RWPE2 (cell line): Measurements from ENCODE around the gene PLAC1.

Experiments used
- ATAC-seq: fragments of 200-7000 bp; cut with Tn5 transposase; 3 replicates; pipeline ENCODE4 v1.9.1; 2021; ENCODE audit warnings: low read depth
- DNase-seq: peaks from one replicate; pipeline ENCODE4 v3.0.0-alpha.2; 2020; ENCODE audit warnings: low spot score
- H3K27ac ChIP-seq: fragments of 450-650 bp; 2 replicates; pipeline ENCODE4 v1.5.1; 2017; ENCODE audit warnings: mild to moderate bottlenecking; ENCODE audit not compliant: poor library complexity, severe bottlenecking
- H3K27me3 ChIP-seq: fragments of 250-450 bp; sonication (Bioruptor Pico); 2 replicates; pipeline ENCODE4 v1.5.1; 2021; ENCODE audit warnings: mild to moderate bottlenecking, moderate library complexity; ENCODE audit not compliant: insufficient read depth, poor library complexity, severe bottlenecking
- H3K36me3 ChIP-seq: fragments of 250-450 bp; sonication (Bioruptor Pico); 2 replicates; pipeline ENCODE4 v1.5.1; 2020; ENCODE audit warnings: low read depth, mild to moderate bottlenecking, moderate library complexity
- H3K4me1 ChIP-seq: fragments of 250-450 bp; sonication (Bioruptor Pico); 2 replicates; pipeline ENCODE4 v1.5.1; 2021; ENCODE audit warnings: mild to moderate bottlenecking, moderate library complexity; ENCODE audit not compliant: insufficient read depth, poor library complexity, severe bottlenecking
- H3K4me3 ChIP-seq: fragments of 250-450 bp; sonication (Bioruptor Pico); 2 replicates; pipeline ENCODE4 v1.5.1; 2021; ENCODE audit warnings: mild to moderate bottlenecking, moderate library complexity; ENCODE audit not compliant: severe bottlenecking
- H3K9me3 ChIP-seq: fragments of 250-450 bp; sonication (Bioruptor Pico); 2 replicates; pipeline ENCODE4 v1.5.1; 2021; ENCODE audit warnings: mild to moderate bottlenecking, moderate library complexity; ENCODE audit not compliant: severe bottlenecking
- CTCF ChIP-seq: fragments of 450-650 bp; IDR thresholded peaks from one replicate; pipeline ENCODE4 v1.5.1; 2017; ENCODE audit warnings: mild to moderate bottlenecking, moderate library complexity; ENCODE audit not compliant: poor library complexity, severe bottlenecking

Gene PLAC1

GRCh38 chrX:134628663-134629062 is 29.6 kb downstream of the PLAC1 start:
- ATAC-seq (no peak), DNase-seq (no peak)
- no peaks in the 10 kb centered on the region for H3K36me3 ChIP-seq
- H3K27ac ChIP-seq, result no peak overlapping the region
- peaks cover 7% of the 10 kb centered on the region for H3K4me1 ChIP-seq
- H3K27me3 ChIP-seq, result no peaks in the 10 kb centered on the region
- no peak for TF ChIP-seq CTCF
- no peak overlapping the region for H3K4me3 ChIP-seq
- no peaks in the 10 kb centered on the region for H3K9me3 ChIP-seq

GRCh38 chrX:134626434-134626833 is 31.8 kb downstream of the PLAC1 start:
- no peaks in the 10 kb centered on the region for H3K27me3 ChIP-seq
- DNase-seq (no peak), ATAC-seq (no peak)
- H3K4me3 ChIP-seq, result no peak overlapping the region
- H3K27ac ChIP-seq, result no peak overlapping the region
- no peaks in the 10 kb centered on the region for H3K36me3 ChIP-seq
- no peaks in the 10 kb centered on the region for H3K9me3 ChIP-seq
- no peak for TF ChIP-seq CTCF
- H3K4me1 ChIP-seq, result peaks cover 29% of the 10 kb centered on the region

GRCh38 chrX:134625315-134625718 is 33.0 kb downstream of the PLAC1 start:
- no peaks in the 10 kb centered on the region for H3K36me3 ChIP-seq
- no peak overlapping the region for H3K4me3 ChIP-seq
- H3K27me3 ChIP-seq, result no peaks in the 10 kb centered on the region
- H3K27ac ChIP-seq, result no peak overlapping the region
- H3K9me3 ChIP-seq, result no peaks in the 10 kb centered on the region
- H3K4me1 ChIP-seq, result peaks cover 29% of the 10 kb centered on the region
- TF ChIP-seq CTCF, result no peak
- ATAC-seq, result no peak
- no peak for DNase-seq

GRCh38 chrX:134624046-134624430 is 34.2 kb downstream of the PLAC1 start:
- Histone ChIP-seq H3K27ac (peak overlapping the region; percentile 87), H3K9me3 (no peaks in the 10 kb centered on the region), H3K36me3 (no peaks in the 10 kb centered on the region), H3K4me1 (peaks cover 29% of the 10 kb centered on the region), H3K27me3 (no peaks in the 10 kb centered on the region), H3K4me3 (no peak overlapping the region)
- TF ChIP-seq CTCF, result no peak
- ATAC-seq, result no peak
- no peak for DNase-seq

GRCh38 chrX:134623293-134624045 is 34.8 kb downstream of the PLAC1 start:
- Histone ChIP-seq H3K4me1 (peaks cover 29% of the 10 kb centered on the region), H3K4me3 (no peak overlapping the region), H3K9me3 (no peaks in the 10 kb centered on the region), H3K36me3 (no peaks in the 10 kb centered on the region), H3K27me3 (no peaks in the 10 kb centered on the region), H3K27ac (peak overlapping the region; percentile 87)
- no peak for TF ChIP-seq CTCF
- DNase-seq (no peak), ATAC-seq (no peak; the same call in 2 of the 3 replicates)
